Heart right ventricle (tissue), 16 donors: ENCODE measurements around the gene IL10RB. TPM values are rescaled to one million over a fixed set of nuclear protein-coding genes. Genes with fewer than 3 reads are reported as not detected.

Experiments used
- ATAC-seq, 8 donors: fragments of 200-7000 bp; cut with Tn5 transposase; one replicate each; pipeline ENCODE4 v1.9.1; 2020; ENCODE audit warnings: mild to moderate bottlenecking in 8 of 8, moderate library complexity in 8 of 8, moderate number of reproducible peaks in 1 of 8
- DNase-seq, 2 donors: peaks; one replicate each; pipeline ENCODE4 v3.0.0-alpha.2; 2020
- H3K27ac ChIP-seq, 10 donors: fragments of 200-600 bp; sonication (generic) in 2 of 10; one replicate each; pipeline versions ENCODE4 v1.5.0 to v1.8.0; 2020 to 2022; ENCODE audit warnings: mild to moderate bottlenecking in 3 of 10
- H3K27me3 ChIP-seq, 7 donors: fragments of 200-600 bp; one replicate each; pipeline ENCODE4 v1.8.0; 2021 to 2022; ENCODE audit warnings: mild to moderate bottlenecking in 2 of 7
- H3K36me3 ChIP-seq, 9 donors: fragments of 200-600 bp; sonication (generic) in 1 of 9; one replicate each; pipeline versions ENCODE4 v1.5.0 to v1.8.0; 2020 to 2022; ENCODE audit warnings: mild to moderate bottlenecking in 2 of 9
- H3K4me1 ChIP-seq, 9 donors: fragments of 200-600 bp; sonication (generic) in 1 of 9; one replicate each; pipeline versions ENCODE4 v1.5.0 to v1.8.0; 2020 to 2022; ENCODE audit warnings: mild to moderate bottlenecking in 4 of 9
- H3K4me3 ChIP-seq, 10 donors: fragments of 200-600 bp; sonication (generic) in 2 of 10; one replicate each; pipeline versions ENCODE4 v1.5.0 to v1.8.0; 2020 to 2022; ENCODE audit warnings: mild to moderate bottlenecking in 7 of 10, moderate library complexity in 2 of 10
- H3K9me3 ChIP-seq, 11 donors: fragments of 200-600 bp in 10 of 11; sonication (generic) in 2 of 11; one replicate each; pipeline versions ENCODE4 v1.5.0 to v1.8.0; 2013 to 2022; ENCODE audit warnings: mild to moderate bottlenecking in 2 of 11, control low read depth in 1 of 11, moderate library complexity in 1 of 11
- CTCF ChIP-seq, 9 donors: fragments of 200-600 bp; sonication (generic) in 2 of 9; IDR thresholded peaks; one replicate each; pipeline versions ENCODE4 v1.5.0 to v1.8.0; 2021 to 2022; ENCODE audit warnings: antibody characterized with exemption in 9 of 9, mild to moderate bottlenecking in 5 of 9, moderate library complexity in 1 of 9
- WGBS, 2 donors: extraction: QIAGEN DNeasy Blood & Tissue Kit; methylation state at CpG; one replicate each; pipeline ENCODE4 v1.1.7; 2013; ENCODE audit warnings: inconsistent platforms in 1 of 2; 5-methylcytosine and 5-hydroxymethylcytosine counted together
- intact Hi-C, 10 donors: fragments of 100-400 bp; cut with DNase I; formaldehyde crosslinking; loops; one replicate each; pipeline versions ENCODE4 v1.11.1 to v1.14.2; 2022
- polyA plus RNA-seq, 2 donors: library from polyadenylated mRNA; stranded (reverse); fragments of 200-250 nt; gene quantifications; one replicate each; pipeline ENCODE4 v1.2.3, GENCODE V29; 2013
- total RNA-seq, 10 donors: library from RNA; stranded (reverse); fragmentation: NEBNext Ultra II Directional in 3 of 10; extraction: Animal tissue kit (Norgen Biotek cat#: 25700) in 3 of 10; gene quantifications; one replicate each; pipeline versions ENCODE4 v1.2.1 to v1.2.4, GENCODE V29; 2021 to 2023
- donor health status: Arrhythmogenic right ventricular cardiomyopathy.
- donor health status: ischemic (EF 13 %, LVEDD 7.1; RV severe dilation, severe dysfunction).
- donor health status: healthy with polysubstance abuse.
- donor health status: DM: no; HTN: yes; CAD: no.
- donor health status: DM: no; HTN: no; CAD: no.
- donor health status: ischemic (EF 25% LVEDD 6.9; RV normal size, moderate dysfunction).
- donor health status: ischemic (EF 25% LVEDD 5.7; RV mildly dilated, moderate dysfunction).
- donor health status: healthy.
- donor health status: DM: yes; HTN: yes; CAD: no.
- donor health status: Ischemic cardiomyopathy.
- donor health status: ischemic (EF 35%, LVEDD 5.7; RV mildly dilated, moderate dysfunction).
- donor health status: nonischemic (EF 11% LVEDD 7.7; RV severe dilation, severe dysfunction).
- donor health status: DM: yes; HTN: yes; CAD: no.
- donor health status: PGD.
- donor health status: ischemic (EF 29% LVEDD 5.4; RV normal size, mild dysfunction).
- donor health status: nonischemic (EF 23%, LVEDD 6.1; RV moderate dilation, normal function).

The IL10RB gene
- total and polyA plus RNA-seq, 12 donors = 4.1 to 16.8 (median 7.2) TPM

GRCh38 chr21:33281096-33281652 lies 15.0 kb downstream of the IL10RB start:
- peaks cover 0 to 16% (median 0%) of the 10 kb centered on the region in 11 donors for H3K9me3 ChIP-seq
- H3K27me3 ChIP-seq = no peaks in the 10 kb centered on the region
- peaks cover 3 to 15% (median 8%) of the 10 kb centered on the region in 9 donors for H3K4me1 ChIP-seq
- H3K27ac ChIP-seq = no peak overlapping the region
- intact Hi-C loops = no loop called here
- no peak for TF ChIP-seq CTCF (IDR thresholded peaks at IDR 0.05)
- H3K36me3 ChIP-seq = peaks cover 0 to 100% (median 25%) of the 10 kb centered on the region in 9 donors
- WGBS, 2 donors = 92 to 93% methylated on average over 6 of the region's 6 CpGs
- no peak overlapping the region for H3K4me3 ChIP-seq
- ATAC-seq = no peak
- DNase-seq = no peak

- no peaks in the 10 kb centered on the region for H3K27me3 ChIP-seq
- H3K4me3 ChIP-seq = no peak overlapping the region
- H3K27ac ChIP-seq = no peak overlapping the region
- 93 to 95% methylated on average over 5 of the region's 5 CpGs for WGBS, 2 donors
- no peak for TF ChIP-seq CTCF (IDR thresholded peaks at IDR 0.05)
- no peak for ATAC-seq
- H3K9me3 ChIP-seq = peaks cover 0 to 16% (median 0%) of the 10 kb centered on the region in 11 donors
- DNase-seq = no peak
- H3K36me3 ChIP-seq = peaks cover 0 to 92% (median 25%) of the 10 kb centered on the region in 9 donors
- H3K4me1 ChIP-seq = peaks cover 8 to 35% (median 24%) of the 10 kb centered on the region in 9 donors
- intact Hi-C loops = no loop called here
Measured at GRCh38 chr21:33283203-33283602, 17.0 kb downstream of the IL10RB start.

GRCh38 chr21:33286076-33286475 lies 19.9 kb downstream of the IL10RB start:
- peak overlapping the region; percentile 37 to 92 (median 75) for H3K27ac ChIP-seq
- no peaks in the 10 kb centered on the region for H3K27me3 ChIP-seq
- TF ChIP-seq CTCF (IDR thresholded peaks at IDR 0.05) = no peak
- intact Hi-C loops = loop anchor here in 1 of 10 donors (5.0 kb wide), 1 partner anchor 76 kb away; no protein-coding TSS in a partner anchor
- peaks cover 8 to 54% (median 33%) of the 10 kb centered on the region in 9 donors for H3K4me1 ChIP-seq
- no peak for DNase-seq
- no peaks in the 10 kb centered on the region for H3K9me3 ChIP-seq
- peak in 1 of 8 donors; percentile 8 for ATAC-seq
- no peak overlapping the region for H3K4me3 ChIP-seq
- WGBS, 2 donors = 56 to 59% methylated on average over 11 of the region's 11 CpGs
- peaks cover 0 to 91% (median 19%) of the 10 kb centered on the region in 9 donors for H3K36me3 ChIP-seq

GRCh38 chr21:33286600-33287456 lies 20.7 kb downstream of the IL10RB start:
- Histone ChIP-seq H3K36me3 (peaks cover 0 to 90% (median 19%) of the 10 kb centered on the region in 9 donors), H3K4me1 (peaks cover 8 to 54% (median 33%) of the 10 kb centered on the region in 9 donors), H3K27me3 (no peaks in the 10 kb centered on the region), H3K4me3 (no peak overlapping the region), H3K9me3 (no peaks in the 10 kb centered on the region), H3K27ac (peak overlapping the region; percentile 37 to 92 (median 75))
- intact Hi-C loops = loop anchor here in 1 of 10 donors (5.0 kb wide), 1 partner anchor 75 kb away; no protein-coding TSS in a partner anchor
- peak in 1 of 2 donors; percentile 80 for DNase-seq
- no peak for TF ChIP-seq CTCF (IDR thresholded peaks at IDR 0.05)
- ATAC-seq = peak; percentile 79 to 92 (median 86)
- 57 to 63% methylated on average over 15 of the region's 15 CpGs for WGBS, 2 donors
